HG03342 (cell line): ENCODE data around the gene LRRC4B.

Experiments
- ATAC-seq: cut with Tn5 transposase; IDR thresholded peaks from one replicate; pipeline ENCODE4 v1.9.1; 2021; ENCODE audit warnings: mild to moderate bottlenecking, moderate library complexity; ENCODE audit not compliant: unreplicated experiment

LRRC4B gene

GRCh38 chr19:50467566-50467965 lies 100.7 kb downstream of the LRRC4B start:
- ATAC-seq, result no peak
